Rectal smooth muscle tissue (tissue), 1 donor: ENCODE results near the gene MTREX.
"Not testable (repeated sequence)": the region's sequence is repeated elsewhere in the genome, so short reads cannot be mapped to it uniquely, and the experiment has no call there.

Source experiments
- H3K27ac ChIP-seq: one replicate; pipeline ENCODE4 v1.7.0; 2013; ENCODE audit warnings: low read depth, low read length, inconsistent platforms
- H3K27me3 ChIP-seq: one replicate; pipeline ENCODE4 v1.7.0; 2013; ENCODE audit warnings: low read length; ENCODE audit not compliant: control insufficient read depth, insufficient read depth
- H3K36me3 ChIP-seq: one replicate; pipeline ENCODE4 v1.7.0; 2013; ENCODE audit warnings: low read length; ENCODE audit not compliant: control insufficient read depth, insufficient read depth
- H3K4me1 ChIP-seq: one replicate; pipeline ENCODE4 v1.7.0; 2013; ENCODE audit warnings: low read length; ENCODE audit not compliant: control insufficient read depth, insufficient read depth
- H3K4me3 ChIP-seq: one replicate; pipeline ENCODE4 v1.7.0; 2013; ENCODE audit warnings: low read length
- H3K9ac ChIP-seq: one replicate; pipeline ENCODE4 v1.7.0; 2013; ENCODE audit warnings: low read length

Gene MTREX

DNA sequence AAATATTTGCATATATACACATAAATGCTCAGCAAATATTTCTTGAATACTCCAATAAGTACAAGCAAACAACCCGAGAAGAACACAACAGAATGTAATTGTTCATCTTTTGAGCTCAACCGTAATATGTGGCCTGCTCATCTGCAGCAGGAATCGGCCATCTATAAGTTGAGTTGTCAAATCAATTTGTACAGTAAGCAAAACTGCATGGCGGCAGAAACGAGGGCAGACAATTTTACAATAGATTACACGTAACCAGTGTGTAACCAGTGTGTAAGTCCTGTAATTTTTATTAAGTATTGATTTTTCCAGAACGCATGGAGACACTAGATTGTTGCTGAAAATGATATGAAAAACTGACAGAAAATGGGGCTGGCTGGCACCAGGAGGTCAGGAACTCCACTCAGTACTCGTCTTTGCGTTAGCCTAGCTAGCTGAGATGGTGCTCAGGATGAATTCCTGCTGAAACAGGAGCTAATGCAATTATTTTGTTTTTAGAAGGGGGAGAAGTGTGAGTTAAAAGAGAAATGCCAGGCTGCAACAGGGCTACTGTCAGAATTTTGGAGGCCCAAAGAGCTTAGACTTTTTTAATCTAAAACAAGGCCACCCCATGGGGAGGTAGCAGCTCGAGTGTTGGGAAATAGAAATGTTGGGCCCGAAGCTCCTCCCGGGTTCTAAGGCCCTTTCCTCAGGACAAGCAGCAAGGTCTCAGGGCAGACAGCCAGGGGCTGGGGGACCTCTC lies 977 bp upstream of the MTREX start:
- Histone ChIP-seq H3K9ac (peak overlapping the region; percentile 95), H3K36me3 (no peaks in the 10 kb centered on the region), H3K4me3 (peak overlapping the region; percentile 77), H3K27me3 (no peaks in the 10 kb centered on the region), H3K4me1 (peaks cover 24% of the 10 kb centered on the region), H3K27ac (peak overlapping the region; percentile 90)

DNA sequence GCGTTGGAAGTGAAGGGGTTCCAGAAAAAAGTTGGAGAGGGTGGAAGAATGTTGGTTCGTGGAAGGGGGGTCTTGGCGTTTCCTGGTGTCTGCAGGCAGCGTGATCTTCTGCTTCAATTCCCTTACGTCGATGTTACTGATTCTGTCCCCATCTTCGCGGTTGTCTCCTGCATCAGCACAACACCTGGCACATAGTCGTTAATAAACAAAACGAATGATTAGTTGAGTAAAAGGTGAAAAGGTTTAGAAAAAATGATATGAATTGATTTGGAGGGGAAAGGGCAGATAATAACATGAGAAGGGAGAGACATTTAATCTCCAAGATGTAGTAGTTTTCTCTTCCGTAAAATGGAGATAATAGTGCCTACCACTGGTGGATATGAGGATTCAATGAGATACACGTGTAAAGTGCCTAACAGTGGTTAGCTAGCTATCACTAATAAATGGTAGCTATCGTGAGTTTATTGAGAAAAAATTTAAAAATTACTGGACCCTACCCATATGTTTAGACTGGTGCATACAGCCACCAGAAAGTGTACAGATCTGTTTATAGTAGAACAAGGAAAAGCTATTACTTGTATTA lies 556 bp downstream of the MTREX start:
- H3K9ac ChIP-seq, result peak overlapping the region; percentile 58
- peak overlapping the region; percentile 77 for H3K4me3 ChIP-seq
- H3K27ac ChIP-seq, result peak overlapping the region; percentile 90
- no peaks in the 10 kb centered on the region for H3K27me3 ChIP-seq
- peaks cover 22% of the 10 kb centered on the region for H3K4me1 ChIP-seq
- H3K36me3 ChIP-seq, result no peaks in the 10 kb centered on the region

DNA sequence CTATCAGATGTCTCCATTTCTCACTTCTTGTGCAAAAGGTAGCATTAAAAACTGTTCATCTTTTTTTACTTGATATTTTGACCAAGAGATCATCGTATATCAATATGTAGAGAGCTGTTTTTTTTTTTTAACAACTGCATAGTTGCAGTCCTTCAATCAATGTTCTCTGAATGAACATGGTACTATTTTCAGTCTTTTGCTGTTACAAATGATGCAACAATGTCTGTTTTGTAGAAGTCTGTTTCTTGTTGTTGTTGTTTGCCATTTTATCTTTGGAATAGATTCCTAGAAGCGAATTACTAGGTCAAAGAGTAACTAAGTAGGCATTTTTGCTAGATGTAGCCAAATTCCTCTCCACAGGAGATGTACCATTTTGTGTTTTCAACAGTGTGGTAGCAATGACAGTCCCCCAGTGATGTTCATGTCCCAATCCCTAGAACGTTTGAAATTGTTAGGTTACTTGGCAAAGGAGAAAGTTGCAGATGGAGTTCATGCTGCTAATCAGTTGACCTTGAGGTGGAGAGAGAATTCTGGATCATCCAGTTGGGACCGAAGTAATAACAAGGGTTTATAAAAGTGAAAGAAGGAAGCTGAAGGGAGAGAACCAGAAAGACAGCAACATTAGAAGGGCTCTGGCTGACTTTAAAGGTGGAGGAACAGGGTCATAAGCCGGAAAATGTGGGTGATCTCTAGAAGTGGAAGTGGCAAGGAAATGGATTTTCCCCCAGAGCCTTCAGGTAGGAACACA lies 6.3 kb downstream of the MTREX start:
- Histone ChIP-seq H3K36me3 (peaks cover 3% of the 10 kb centered on the region), H3K27ac (no peak overlapping the region), H3K4me3 (no peak overlapping the region), H3K27me3 (no peaks in the 10 kb centered on the region), H3K4me1 (peaks cover 5% of the 10 kb centered on the region), H3K9ac (no peak overlapping the region)

DNA sequence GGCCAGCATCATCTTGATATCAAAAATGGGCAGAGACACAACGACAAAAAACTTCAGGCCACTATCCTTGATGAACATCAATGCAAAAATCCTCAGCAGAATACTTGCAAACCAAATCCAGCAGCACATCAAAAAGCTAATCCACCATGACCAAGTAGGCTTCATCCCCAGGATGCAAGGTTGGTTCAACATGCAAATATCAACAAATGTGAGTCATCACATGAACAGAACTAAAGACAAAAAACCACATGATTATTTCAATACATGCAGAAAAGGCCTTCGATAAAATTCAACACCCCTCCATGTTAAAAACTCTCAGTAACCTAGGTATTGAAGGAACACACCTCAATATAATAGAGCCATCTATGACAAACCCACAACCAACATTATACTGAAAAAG lies 8.5 kb downstream of the MTREX start:
- Histone ChIP-seq H3K27ac (no peak overlapping the region), H3K9ac (no peak overlapping the region), H3K27me3 (no peaks in the 10 kb centered on the region), H3K36me3 (peaks cover 3% of the 10 kb centered on the region), H3K4me3 (no peak overlapping the region), H3K4me1 (peaks cover 2% of the 10 kb centered on the region)

DNA sequence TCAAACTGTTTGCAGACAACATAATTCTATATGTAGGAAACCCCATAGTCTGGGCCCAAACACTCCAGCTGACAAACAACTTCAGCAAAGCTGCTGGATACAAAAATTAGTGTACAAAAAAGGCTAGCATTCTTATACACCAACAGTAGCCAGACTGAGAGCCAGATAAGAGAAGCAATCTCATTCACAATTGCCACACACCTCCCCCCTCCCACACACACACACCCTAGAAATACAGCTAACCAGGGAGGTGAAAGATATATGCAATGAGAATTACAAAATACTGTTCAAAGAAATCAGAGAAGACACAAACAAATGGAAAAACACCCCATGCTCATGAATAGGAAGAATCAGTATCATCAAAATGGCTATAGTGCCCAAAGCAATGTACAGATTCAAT lies 9.0 kb downstream of the MTREX start:
- Histone ChIP-seq H3K36me3 (peaks cover 3% of the 10 kb centered on the region), H3K4me1 (peaks cover 2% of the 10 kb centered on the region), H3K9ac (no peak overlapping the region), H3K27me3 (no peaks in the 10 kb centered on the region), H3K27ac (no peak overlapping the region), H3K4me3 (no peak overlapping the region)

DNA sequence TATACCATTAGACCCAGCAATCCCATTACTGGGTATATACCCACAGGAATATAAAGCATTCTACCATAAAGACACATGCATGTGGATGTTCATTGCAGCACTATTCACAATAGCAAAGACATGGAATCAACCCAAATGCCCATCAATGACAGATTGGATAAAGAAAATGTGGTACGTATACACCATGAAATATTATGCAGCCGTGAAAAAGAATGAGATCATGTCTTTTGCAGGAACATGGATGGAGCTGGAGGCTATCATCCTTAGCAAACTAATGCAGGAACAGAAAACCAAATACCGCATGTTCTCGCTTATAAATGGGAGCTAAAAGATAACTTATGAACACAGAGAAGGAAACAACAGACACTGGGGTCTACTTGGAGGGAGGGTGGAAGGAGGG lies 10.4 kb downstream of the MTREX start:
- H3K27ac ChIP-seq, H3K27me3 ChIP-seq, H3K4me1 ChIP-seq, H3K36me3 ChIP-seq, H3K4me3 ChIP-seq, H3K9ac ChIP-seq: not testable (repeated sequence)

DNA sequence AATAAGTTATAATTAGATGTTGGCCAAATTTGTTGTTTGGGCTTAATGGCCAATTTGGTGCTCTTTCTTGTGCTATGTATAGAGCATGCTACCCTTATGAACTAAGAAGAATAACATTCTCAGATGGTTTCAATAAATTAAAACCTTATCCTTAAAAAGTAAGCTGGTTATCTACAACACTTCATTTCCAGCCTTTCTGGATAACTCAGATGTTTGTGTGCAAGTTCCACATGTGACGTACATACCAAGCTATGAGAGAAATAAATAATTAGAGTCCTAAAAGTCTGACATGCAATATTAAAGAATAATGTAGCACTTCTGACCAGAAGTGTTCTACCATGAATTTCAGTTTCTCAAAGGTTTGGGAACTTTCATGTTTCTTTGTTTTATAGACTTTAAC lies 11.7 kb downstream of the MTREX start:
- Histone ChIP-seq H3K36me3 (peaks cover 3% of the 10 kb centered on the region), H3K9ac (no peak overlapping the region), H3K27me3 (no peaks in the 10 kb centered on the region), H3K4me1 (peaks cover 2% of the 10 kb centered on the region), H3K4me3 (no peak overlapping the region), H3K27ac (no peak overlapping the region)

DNA sequence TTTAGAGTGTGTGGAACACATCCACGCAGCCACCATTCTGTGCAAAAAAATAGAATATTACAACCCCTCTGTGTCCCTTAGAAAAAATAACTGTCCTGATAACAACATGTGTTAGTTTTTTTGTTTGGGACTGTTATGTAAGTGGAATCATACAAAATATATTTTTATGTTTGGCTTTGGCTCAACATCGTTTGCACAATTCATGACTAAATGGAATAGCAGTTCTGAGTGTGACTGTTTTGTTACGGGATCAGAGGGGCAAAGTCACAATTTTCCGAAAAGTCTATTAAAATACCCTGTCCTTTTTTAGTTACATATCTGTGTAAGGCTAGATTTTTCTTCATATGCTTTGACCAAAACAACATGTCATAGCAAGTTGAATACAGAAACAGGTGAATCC lies 12.8 kb downstream of the MTREX start:
- Histone ChIP-seq H3K4me3 (no peak overlapping the region), H3K9ac (no peak overlapping the region), H3K36me3 (peaks cover 3% of the 10 kb centered on the region), H3K27ac (no peak overlapping the region), H3K4me1 (peaks cover 2% of the 10 kb centered on the region), H3K27me3 (no peaks in the 10 kb centered on the region)

DNA sequence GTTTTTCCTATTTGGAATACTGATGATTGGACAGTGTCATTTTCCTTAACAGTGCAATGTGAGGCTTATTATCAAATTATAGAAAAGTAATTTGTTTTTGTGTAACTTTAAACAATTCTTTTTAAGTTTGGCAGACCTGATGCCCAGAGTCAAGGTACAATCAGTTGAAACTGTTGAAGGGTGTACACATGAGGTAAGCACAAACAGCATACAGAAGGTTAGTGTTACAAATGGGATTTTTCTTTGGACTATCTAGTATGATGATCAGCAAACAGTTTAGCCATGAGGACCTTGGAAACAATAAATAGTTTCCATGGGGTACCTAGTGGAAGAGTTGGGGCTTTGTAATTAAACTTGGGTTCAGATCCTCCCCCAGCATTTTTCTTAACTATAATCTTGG lies 16.2 kb downstream of the MTREX start:
- Histone ChIP-seq H3K4me3 (no peak overlapping the region), H3K9ac (no peak overlapping the region), H3K36me3 (peaks cover 2% of the 10 kb centered on the region), H3K27ac (no peak overlapping the region), H3K27me3 (no peaks in the 10 kb centered on the region), H3K4me1 (peaks cover 2% of the 10 kb centered on the region)

DNA sequence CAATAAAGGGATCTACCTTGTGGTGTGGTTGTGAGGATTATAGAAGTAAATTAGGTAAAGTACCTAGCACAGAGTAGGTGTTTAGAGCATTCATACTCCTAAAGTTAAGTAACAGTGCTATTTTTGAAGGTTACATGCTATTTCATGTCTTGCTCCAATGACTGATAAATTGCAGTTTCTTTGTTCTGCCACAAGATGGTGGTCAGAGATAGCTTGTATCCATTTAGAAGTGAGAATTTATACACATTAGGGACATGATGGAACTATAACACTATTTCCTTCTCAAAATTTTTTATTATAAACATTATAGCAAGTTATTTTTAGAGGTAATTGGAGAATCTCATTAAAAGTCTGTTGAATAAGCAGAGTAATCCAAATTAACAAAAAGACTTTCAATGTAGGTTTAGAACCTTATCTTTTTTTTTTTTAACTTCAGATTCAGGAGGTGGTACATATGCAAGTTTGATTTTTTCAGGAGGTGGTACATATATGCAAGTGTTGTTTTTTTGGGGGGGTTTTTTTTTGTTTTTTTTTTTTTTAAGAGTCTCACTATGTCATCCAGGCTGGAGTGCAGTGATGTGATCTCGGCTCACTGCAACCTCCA lies 17.1 kb downstream of the MTREX start:
- no peak overlapping the region for H3K27ac ChIP-seq
- peaks cover under 1% of the 10 kb centered on the region for H3K4me1 ChIP-seq
- H3K36me3 ChIP-seq, result peaks cover 2% of the 10 kb centered on the region
- no peak overlapping the region for H3K9ac ChIP-seq
- H3K4me3 ChIP-seq, result no peak overlapping the region
- H3K27me3 ChIP-seq, result no peaks in the 10 kb centered on the region

DNA sequence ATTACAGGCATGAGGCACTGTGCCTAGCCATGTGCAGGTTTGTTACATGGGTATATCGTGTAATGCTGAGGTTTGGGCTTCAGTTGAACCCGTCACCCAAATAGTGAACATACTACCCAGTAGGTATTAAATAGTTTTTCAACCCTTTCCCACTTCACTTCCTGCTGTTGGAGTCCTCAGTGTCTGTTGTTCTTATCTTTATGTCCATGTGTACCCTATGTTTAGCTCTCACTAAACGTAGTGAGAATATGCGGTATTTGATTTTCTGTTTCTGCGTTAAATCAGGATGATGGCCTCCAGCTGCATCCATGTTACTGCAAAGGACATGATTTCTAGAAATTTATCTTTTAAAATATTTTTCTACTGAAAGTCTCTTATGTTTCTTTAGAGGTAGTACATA lies 17.8 kb downstream of the MTREX start:
- H3K27ac ChIP-seq, result no peak overlapping the region

DNA sequence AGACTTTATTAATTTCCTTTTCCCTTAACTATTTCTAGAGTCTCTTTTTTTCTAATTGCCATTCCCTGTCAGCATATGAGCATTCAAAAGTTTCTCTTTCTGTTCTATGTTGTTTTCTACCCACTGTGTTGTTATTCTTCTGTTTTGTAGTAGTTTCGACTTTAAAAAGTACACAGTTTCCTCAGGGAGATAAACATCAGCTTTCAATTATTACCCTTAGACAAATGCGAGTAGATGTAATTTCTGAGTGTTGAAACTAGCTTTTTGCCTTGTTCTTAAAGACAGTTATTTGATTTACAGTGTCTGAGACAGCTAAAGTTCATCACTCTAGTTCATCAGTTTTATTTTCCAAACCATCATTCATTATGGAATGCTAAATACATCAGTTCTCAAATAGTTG lies 19.5 kb downstream of the MTREX start:
- no peaks in the 10 kb centered on the region for H3K4me1 ChIP-seq
- H3K4me3 ChIP-seq, result no peak overlapping the region
- no peak overlapping the region for H3K27ac ChIP-seq
- peaks cover 2% of the 10 kb centered on the region for H3K36me3 ChIP-seq
- no peak overlapping the region for H3K9ac ChIP-seq
- H3K27me3 ChIP-seq, result no peaks in the 10 kb centered on the region

More for the DNA sequence above, 17.8 kb downstream of the MTREX start:
- H3K27me3 ChIP-seq, result no peaks in the 10 kb centered on the region
- H3K36me3 ChIP-seq, result peaks cover 2% of the 10 kb centered on the region
- no peaks in the 10 kb centered on the region for H3K4me1 ChIP-seq
- H3K9ac ChIP-seq, result no peak overlapping the region
- no peak overlapping the region for H3K4me3 ChIP-seq
